NCI-H2196 (cell line): ENCODE data around the gene RAB11FIP3.
A peak's percentile ranks its signal among the peaks of the same experiment; 100 is the strongest.
"Not testable (repeated sequence)": the region's sequence is repeated elsewhere in the genome, so short reads cannot be mapped to it uniquely, and the experiment has no call there.

Source experiments
- DNase-seq: peaks from one replicate; lab custom pipeline; 2025; ENCODE audit not compliant: unreplicated experiment; lab: John Stamatoyannopoulos, UW

The RAB11FIP3 gene

DNA sequence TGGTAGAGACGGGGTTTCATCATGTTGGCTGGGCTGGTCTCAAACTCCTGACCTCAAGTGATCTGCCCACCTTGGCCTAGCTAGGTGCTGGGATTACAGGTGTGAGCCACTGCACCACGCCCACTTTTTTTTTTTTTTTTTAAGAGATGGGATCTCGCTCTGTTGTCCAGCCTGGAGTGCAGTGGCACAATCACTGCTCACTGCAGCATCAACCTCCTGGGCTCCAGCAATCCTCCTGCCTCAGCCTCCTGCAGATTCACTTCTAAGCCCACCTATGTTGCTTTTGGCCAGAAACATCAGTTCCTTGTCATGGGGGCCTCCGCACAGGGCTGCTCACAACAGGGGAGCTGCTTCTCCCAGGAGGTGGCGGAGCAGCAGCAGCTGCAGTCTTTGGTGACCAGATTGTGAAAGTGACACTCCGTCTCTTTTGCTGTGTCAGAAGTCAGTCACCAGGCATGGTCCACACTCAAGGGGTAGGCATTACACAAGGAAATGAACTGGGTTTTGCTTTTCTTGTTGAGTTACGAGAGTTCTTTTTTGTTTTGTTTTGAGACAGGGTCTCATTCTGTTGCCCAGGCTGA lies 32.9 kb upstream of the RAB11FIP3 start:
- no peak for DNase-seq

- DNase-seq, result no peak
These were observed 29.2 kb upstream of the RAB11FIP3 start for GRCh38 chr16:396199-396598.

DNA sequence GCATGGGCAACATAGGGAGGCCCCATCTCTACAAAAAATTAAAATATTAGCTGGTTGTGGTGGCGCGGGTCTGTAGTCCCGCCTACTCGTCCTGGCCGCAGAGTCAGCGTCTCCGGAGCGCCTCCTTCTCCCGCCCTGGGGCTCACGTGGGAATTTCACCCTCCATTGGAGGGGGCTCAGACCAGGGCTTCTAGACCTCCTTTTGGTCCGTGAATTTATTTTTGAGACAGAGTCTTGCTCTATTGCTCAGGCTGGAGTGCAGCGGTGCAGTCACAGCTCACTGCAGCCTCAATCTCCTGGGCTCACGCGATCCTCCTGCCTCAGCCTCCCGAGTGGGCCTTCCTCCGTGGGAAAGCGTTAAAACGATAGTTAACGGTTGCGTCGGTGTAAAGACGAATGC lies 28.8 kb upstream of the RAB11FIP3 start:
- DNase-seq, result peak; percentile 69

GRCh38 chr16:397135-397661 lies 28.3 kb upstream of the RAB11FIP3 start, which contains the start of gene NME4:
Gene NME4, plus strand, starts transcription at chr16:397199. Its CDS starts 24 bp downstream, at chr16:397223.
- DNase-seq, result peak; percentile 32

DNA sequence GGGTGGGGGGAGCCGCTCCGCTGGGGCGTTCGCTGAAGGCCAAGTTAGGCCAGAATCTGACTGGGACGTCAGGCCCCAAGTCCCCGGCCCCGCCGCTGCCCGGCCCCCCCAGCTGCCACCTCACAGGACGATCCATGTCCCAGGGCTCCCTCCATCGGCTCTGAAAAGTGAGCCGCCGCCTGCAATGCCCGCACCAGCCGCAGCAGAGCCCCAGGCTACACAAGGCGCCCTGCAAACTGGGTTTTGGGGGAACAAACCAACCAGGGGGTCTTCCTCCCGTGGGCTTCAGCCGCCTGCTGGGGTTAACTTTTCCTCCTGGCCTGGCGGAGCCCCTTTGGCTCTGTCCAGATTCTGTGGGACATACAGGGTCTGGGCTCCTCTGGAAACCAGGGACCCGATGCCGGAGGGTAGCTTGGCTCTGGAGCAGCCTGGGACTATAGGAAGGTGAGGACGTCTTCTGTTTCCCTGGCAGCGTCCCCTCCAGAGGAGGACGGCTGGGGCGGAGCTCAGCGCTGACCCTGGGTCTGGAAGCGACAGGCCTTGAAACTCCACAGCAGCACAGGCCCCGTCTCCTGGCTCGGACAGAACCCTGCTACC lies 27.6 kb upstream of the RAB11FIP3 start:
- DNase-seq, result no peak

- no peak for DNase-seq
These were observed 26.7 kb upstream of the RAB11FIP3 start for GRCh38 chr16:398561-399339.

DNA sequence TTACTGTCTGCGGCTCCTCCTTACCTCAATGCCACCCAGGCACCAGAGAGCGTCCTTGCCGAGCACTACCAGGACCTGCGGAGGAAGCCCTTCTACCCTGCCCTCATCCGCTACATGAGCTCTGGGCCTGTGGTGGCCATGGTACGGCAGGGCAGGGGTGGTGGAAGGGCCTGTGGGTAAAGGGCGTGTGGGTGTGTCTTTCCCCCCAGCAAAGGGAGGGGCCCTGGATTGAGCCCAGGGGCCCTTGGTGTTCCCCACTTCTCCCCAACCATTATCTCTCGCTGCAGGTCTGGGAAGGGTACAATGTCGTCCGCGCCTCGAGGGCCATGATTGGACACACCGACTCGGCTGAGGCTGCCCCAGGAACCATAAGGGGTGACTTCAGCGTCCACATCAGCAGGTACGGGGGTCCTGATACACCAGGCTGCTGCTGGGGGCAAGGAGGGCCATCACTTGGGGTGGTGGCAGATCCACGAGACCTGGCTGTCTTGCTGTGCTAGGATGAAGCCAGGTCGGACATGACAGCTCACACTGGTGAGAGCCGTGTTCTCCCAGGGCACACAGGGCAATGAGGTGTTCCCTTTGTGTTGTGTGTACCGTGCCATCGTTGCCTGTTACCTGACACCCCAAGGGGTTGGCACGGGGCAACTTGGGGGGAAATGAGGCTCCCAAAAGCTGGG lies 26.0 kb upstream of the RAB11FIP3 start:
- DNase-seq, result no peak

DNA sequence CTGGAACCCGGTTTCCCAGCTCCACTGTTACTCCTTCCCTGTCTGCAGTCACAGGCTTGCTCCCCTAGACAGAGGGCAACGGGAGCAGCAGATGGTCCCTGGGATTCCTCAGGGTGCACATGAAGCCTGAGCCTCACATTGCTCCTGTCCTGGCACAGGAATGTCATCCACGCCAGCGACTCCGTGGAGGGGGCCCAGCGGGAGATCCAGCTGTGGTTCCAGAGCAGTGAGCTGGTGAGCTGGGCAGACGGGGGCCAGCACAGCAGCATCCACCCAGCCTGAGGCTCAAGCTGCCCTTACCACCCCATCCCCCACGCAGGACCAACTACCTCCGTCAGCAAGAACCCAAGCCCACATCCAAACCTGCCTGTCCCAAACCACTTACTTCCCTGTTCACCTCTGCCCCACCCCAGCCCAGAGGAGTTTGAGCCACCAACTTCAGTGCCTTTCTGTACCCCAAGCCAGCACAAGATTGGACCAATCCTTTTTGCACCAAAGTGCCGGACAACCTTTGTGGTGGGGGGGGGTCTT lies 25.3 kb upstream of the RAB11FIP3 start:
- DNase-seq, result no peak

DNA sequence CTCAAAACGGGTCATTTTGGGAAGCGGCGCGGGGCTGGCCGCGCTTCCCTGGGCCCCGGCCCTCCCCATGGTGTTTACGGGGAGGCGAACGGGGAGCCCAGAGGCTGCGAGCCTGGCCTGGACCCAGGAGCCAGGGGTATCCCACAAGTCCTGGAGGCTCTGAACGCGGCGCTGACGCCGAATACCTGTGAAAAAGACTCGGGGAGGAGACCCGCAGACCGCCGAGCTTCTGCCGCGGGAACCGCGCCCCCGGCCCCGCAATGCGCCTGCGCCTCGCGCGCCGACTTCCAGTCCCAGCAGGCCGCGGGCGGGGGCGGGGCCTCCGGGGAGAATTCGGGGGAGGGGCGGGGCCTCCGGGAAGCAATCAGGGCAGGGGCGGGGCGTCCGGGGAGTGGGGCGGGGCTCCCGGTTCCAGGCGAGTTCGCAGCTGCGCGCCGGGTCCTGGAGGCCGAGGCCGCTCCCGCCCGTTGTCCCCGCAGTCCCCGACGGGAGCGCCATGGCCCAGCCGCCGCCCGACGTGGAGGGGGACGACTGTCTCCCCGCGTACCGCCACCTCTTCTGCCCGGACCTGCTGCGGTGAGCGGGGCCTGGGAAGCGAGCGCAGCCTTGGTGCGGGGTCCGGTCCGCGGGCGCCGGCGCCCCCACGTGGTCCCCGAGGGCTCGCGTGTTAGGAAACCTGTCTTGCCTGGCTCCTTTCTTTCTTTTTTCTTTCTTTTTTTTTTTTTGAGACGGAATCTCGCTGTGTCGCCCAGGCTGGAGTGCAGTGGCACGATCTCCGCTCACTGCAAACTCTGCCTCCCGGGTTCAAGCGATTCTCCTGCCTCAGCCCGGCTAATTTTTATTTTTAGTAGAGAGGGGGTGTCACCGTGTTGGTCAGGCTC lies 23.7 kb upstream of the RAB11FIP3 start, which contains the start of gene DECR2:
DECR2 (plus strand) TSS at position 418 of the 881 bp plus-strand sequence; CDS start at position 497, 79 bp downstream.
- peak; percentile 92 for DNase-seq

DNA sequence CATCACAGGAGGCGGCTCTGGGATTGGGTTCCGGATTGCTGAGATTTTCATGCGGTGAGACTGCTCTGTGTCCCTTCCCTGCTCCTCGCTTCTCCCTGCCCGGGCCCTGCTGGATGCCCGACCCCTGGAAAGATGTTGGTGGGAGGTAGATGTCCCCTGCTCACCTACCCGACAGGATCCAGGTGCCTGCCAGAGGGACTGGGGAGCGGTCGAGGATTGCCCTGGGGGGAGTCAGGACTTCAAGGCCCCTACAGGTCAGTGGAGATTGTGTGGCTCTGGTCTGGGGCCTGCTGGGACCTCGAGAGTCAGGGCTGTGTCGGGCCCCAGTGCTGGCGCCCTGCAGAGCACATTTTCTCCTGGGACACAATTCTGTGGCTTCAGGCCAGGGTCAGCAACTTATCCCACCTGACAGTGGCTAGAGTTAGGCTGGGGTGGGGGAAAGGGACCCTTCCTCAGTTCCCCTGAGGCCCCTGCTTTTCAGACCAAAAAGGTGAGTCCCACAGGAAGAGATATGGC lies 20.4 kb upstream of the RAB11FIP3 start:
- DNase-seq, result no peak

DNA sequence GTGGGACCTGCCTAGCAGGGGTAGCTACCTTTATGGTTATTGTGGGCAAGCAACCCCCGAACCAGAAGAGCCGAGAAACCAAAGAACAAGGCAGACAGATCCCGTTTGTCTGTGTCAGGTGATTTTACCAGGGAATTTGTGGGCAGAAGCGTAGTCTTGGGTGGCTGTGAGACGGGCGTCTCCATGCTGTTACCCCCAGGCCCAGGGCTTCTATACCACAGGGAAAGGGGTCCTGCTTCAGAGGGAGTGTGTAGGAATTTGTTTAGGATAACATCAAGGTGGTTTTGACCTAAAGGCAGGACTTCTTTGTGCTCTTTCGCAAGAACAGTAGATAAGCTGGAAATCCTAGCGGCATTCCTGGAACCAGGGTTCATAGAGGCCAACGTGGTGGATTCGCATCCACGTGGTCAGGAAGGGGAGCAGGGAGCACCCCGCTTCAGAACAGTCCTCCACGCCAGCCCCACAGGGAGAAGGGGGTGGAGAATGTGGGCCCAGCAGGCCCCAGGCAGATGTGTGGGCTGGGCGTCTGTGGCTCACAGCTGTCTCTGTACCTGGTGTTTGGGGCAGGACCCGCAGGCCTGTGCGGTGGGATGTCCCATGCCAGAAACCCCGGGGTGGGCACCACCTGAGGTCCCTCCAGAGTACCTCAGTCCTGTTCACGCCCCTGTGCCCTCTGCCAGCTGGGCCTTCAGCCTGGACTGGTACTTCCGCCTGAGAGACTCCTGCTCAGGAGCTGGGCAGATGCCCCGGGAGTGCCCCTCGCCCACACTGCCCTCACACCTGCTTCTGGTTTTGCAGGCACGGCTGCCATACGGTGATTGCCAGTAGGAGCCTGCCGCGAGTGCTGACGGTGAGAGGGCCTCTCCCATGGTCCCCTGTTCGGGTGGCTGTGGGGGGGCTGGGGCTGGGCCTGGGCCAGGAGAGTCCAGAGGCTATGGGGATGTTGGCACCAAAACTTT lies 19.6 kb upstream of the RAB11FIP3 start:
- DNase-seq, result no peak

DNA sequence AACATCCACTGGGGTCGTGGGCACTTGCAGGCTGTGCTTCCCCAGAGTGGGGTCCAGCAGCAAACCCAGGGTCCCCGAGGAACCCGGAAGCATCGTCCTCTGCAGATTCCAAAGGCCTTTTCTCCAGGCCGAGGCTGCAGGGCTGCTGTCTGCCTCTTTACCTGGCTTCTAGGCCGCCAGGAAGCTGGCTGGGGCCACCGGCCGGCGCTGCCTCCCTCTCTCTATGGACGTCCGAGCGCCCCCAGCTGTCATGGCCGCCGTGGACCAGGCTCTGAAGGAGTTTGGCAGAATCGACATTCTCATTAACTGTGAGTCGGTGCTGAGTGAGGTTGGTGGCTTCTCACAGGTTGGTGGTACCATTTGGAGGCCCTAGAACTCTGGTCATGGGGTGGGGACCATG lies 18.2 kb upstream of the RAB11FIP3 start:
- DNase-seq, result no peak

DNA sequence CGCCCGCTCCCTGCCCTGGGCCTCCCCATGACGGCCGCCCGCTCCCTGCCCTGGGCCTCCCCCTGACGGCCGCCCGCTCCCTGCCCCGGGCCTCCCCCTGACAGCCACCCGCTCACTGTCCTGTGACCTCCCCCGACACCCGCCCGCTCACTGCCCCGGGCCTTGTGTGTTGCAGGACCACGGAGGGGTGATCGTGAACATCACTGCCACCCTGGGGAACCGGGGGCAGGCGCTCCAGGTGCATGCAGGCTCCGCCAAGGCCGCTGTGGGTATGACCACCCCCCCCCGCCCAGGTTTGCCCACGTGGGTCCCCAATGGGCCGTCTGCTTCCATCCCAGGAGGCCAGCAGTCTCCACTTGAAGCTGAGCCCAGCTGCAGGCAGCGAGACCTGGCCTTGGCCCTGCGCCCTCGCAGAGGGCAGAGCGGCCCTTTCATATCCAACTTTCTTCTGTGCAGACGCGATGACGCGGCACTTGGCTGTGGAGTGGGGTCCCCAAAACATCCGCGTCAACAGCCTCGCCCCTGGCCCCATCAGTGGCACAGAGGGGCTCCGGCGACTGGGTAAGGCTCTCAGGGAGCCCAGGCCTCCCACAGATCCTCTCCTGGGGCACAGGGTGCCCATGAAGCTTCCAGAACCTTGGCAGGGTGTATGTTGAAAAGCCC lies 14.8 kb upstream of the RAB11FIP3 start:
- no peak for DNase-seq

DNA sequence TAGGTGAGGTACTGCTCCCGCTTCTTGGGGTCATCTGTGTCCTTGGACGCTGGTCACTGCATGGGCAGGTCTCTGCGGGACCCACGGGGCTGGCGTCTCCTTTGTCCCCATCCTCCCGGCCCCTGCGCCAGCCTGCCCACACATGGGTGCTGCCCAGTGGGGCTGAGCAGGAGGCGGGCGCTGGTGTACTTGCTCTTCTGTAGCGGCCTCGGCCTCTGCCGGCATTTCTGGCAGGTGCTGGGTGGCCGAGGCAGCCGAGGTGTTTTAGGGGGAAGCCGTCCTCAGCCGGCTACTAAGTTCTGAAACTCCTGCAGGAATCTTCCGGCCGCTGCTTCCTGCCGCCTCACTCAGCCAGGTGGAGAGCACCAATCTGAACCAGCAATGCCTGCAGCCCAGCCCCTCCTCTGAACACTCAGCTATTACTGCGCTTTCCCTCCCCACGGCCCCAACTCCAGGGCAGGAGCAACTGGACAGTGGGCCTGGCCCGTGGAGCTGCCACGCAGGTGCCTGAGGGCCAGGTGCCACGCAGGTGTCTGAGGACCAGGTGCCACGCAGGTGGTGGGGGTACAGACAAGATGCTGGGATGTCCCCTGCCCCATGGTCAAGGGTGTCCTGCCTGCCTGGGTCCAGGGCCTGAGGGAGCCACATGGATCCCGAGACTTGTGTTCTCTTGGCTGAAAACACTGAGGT lies 13.7 kb upstream of the RAB11FIP3 start:
- DNase-seq, result no peak

- no peak for DNase-seq
These were observed 10.9 kb upstream of the RAB11FIP3 start for GRCh38 chr16:414395-415169.

- DNase-seq, result not testable (repeated sequence)
These were observed 10.3 kb upstream of the RAB11FIP3 start for GRCh38 chr16:415170-415498.

DNA sequence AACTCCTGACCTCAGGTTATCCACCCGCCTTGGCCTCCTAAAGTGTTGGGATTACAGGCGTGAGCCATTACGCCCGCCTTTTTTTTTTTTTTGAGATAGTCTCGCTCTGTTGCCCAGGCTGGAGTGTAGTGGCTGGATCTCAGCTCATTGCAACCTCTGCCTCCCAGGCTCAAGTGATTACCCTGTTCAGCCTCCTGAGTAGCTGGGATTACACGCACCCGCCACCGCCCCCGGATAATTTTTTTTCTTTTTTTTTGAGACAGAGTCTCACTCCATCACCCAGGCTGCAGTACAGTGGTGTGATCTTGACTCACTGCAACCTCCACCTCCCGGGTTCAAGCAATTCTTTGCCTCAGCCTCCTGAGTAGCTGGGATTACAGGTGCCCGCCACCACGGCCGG lies 3.3 kb upstream of the RAB11FIP3 start:
- not testable (repeated sequence) for DNase-seq
